ENCODE results near the gene NRXN3. TPM values are rescaled to one million over a fixed set of nuclear protein-coding genes. Genes with fewer than 3 reads are reported as not detected.

NRXN3 gene
- total RNA-seq, 1 experiment from 2014 or later = not detected

DNA sequence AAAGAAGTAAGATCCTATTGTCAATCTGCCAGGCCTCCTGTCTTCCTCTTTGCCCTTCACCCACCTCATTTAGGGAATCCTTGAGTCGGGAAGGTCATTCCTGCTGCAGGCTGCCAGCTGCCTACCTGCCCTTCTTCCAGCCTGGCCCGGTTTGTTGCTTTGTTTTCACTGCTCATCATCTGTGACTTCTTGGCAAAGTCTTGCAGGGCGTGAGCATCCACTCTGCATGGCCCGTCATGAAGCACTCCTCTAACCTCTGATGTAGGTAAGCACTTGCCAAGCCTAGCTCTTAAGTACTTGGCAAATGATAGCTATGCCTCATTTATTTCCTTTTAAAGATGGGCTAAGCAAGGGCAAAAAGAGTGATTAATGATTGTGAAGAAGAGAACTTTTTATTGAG, 192.8 kb downstream of the NRXN3 start:
- RAD21 ChIA-PET (ENCODE audit: low non-redundant PET in 1 of 2, low total read pairs in 2 of 2, uncharacterized antibody in 2 of 2, unreplicated experiment in 2 of 2) = no interaction called here

DNA sequence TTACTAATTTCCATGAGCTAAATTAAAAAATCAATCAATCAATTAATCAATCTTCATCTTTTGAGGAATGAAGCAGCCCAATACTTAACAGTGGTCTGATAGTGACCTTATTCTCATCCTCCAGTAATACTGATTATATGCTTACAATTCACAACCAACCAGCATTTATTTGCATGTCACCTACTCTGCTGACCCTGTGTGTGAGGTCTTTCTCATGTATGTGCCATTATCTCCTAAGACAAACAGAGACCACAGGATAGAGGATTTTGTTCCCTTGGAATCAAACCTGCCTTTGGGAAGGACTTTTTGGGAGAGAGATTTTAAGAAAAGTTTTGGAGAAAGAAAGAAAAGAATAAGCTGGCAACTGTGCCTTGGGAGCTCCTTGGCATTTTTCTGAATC, 197.2 kb downstream of the NRXN3 start:
- intact Hi-C loops (cut with micrococcal nuclease) = no loop called here
- no peak overlapping the region for H3K4me3 ChIP-seq (replicated peaks in 1 of 2; ENCODE audit: low read depth in 1 of 2, low read length in 2 of 2)
- CTCF ChIA-PET = no interaction called here
- TF ChIP-seq SP1 (IDR thresholded peaks at IDR 0.05; ENCODE audit: low read depth) (no peak), EZH2phosphoT487 (IDR thresholded peaks at IDR 0.05; ENCODE audit: borderline replicate concordance) (no peak), EGR1 (IDR thresholded peaks at IDR 0.05; ENCODE audit: low read depth) (no peak), POLR2AphosphoS5 (IDR thresholded peaks at IDR 0.05; ENCODE audit: low read depth, low read length) (no peak), SIN3A (IDR thresholded peaks at IDR 0.05; ENCODE audit: low read depth) (no peak), JUND (IDR thresholded peaks at IDR 0.05) (no peak), EZH2 (IDR thresholded peaks at IDR 0.05) (no peak), ZFX (IDR thresholded peaks at IDR 0.05) (no peak), POLR2A (IDR thresholded peaks at IDR 0.05; ENCODE audit: borderline replicate concordance, extremely low read depth, insufficient read depth, insufficient read length) (no peak)
- TF ChIP-seq, protein P1, sequence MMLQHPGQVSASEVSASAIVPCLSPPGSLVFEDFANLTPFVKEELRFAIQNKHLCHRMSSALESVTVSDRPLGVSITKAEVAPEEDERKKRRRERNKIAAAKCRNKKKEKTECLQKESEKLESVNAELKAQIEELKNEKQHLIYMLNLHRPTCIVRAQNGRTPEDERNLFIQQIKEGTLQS (IDR thresholded peaks at IDR 0.05) = no peak
- TF ChIP-seq, protein P2, sequence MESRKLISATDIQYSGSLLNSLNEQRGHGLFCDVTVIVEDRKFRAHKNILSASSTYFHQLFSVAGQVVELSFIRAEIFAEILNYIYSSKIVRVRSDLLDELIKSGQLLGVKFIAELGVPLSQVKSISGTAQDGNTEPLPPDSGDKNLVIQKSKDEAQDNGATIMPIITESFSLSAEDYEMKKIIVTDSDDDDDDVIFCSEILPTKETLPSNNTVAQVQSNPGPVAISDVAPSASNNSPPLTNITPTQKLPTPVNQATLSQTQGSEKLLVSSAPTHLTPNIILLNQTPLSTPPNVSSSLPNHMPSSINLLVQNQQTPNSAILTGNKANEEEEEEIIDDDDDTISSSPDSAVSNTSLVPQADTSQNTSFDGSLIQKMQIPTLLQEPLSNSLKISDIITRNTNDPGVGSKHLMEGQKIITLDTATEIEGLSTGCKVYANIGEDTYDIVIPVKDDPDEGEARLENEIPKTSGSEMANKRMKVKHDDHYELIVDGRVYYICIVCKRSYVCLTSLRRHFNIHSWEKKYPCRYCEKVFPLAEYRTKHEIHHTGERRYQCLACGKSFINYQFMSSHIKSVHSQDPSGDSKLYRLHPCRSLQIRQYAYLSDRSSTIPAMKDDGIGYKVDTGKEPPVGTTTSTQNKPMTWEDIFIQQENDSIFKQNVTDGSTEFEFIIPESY (IDR thresholded peaks at IDR 0.05; ENCODE audit: extremely low read depth, insufficient replicate concordance, low read length) = no peak
- TF ChIP-seq, protein P3, sequence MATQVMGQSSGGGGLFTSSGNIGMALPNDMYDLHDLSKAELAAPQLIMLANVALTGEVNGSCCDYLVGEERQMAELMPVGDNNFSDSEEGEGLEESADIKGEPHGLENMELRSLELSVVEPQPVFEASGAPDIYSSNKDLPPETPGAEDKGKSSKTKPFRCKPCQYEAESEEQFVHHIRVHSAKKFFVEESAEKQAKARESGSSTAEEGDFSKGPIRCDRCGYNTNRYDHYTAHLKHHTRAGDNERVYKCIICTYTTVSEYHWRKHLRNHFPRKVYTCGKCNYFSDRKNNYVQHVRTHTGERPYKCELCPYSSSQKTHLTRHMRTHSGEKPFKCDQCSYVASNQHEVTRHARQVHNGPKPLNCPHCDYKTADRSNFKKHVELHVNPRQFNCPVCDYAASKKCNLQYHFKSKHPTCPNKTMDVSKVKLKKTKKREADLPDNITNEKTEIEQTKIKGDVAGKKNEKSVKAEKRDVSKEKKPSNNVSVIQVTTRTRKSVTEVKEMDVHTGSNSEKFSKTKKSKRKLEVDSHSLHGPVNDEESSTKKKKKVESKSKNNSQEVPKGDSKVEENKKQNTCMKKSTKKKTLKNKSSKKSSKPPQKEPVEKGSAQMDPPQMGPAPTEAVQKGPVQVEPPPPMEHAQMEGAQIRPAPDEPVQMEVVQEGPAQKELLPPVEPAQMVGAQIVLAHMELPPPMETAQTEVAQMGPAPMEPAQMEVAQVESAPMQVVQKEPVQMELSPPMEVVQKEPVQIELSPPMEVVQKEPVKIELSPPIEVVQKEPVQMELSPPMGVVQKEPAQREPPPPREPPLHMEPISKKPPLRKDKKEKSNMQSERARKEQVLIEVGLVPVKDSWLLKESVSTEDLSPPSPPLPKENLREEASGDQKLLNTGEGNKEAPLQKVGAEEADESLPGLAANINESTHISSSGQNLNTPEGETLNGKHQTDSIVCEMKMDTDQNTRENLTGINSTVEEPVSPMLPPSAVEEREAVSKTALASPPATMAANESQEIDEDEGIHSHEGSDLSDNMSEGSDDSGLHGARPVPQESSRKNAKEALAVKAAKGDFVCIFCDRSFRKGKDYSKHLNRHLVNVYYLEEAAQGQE (IDR thresholded peaks at IDR 0.05; ENCODE audit: low read depth) = no peak

More for the DNA sequence above, 192.8 kb downstream of the NRXN3 start:
- BruUV-seq (replicated peaks) = no TSS peak
- ChIA-PET CTCF (no interaction called here), POLR2A (no interaction called here)
- DNase-seq (ENCODE audit: low read depth, low spot score) = no peak
- H3K27me3 ChIP-seq (ENCODE audit: insufficient read depth, low read length) = no peaks in the 10 kb centered on the region
- H3K4me2 ChIP-seq (ENCODE audit: low read length) = no peak overlapping the region
- H3K9ac ChIP-seq (ENCODE audit: low read length) = no peak overlapping the region
- TF ChIP-seq, protein P2 (IDR thresholded peaks at IDR 0.05; ENCODE audit: extremely low read depth, insufficient replicate concordance, low read length) = no peak
- TF ChIP-seq ZFX (IDR thresholded peaks at IDR 0.05) (no peak), SRF (IDR thresholded peaks at IDR 0.05; ENCODE audit: low read depth) (no peak)
- no peak overlapping the region for H2AFZ ChIP-seq (ENCODE audit: low read depth, low read length, poor library complexity, severe bottlenecking)
- intact Hi-C loops (cut with micrococcal nuclease) = no loop called here
- H3K27ac ChIP-seq (ENCODE audit: low read depth, low read length) = no peak overlapping the region
- no peak overlapping the region for H3K4me3 ChIP-seq (replicated peaks in 1 of 2; ENCODE audit: low read depth in 1 of 2, low read length in 2 of 2)
- no peak for ATAC-seq
- H3K36me3 ChIP-seq (ENCODE audit: control insufficient read depth in 1 of 2, insufficient read depth in 2 of 2, low read length in 2 of 2) = no peaks in the 10 kb centered on the region
- no peaks in the 10 kb centered on the region for H3K9me3 ChIP-seq (ENCODE audit: control insufficient read depth in 1 of 2, insufficient read depth in 1 of 2, low read depth in 1 of 2, low read length in 2 of 2)
- no peaks in the 10 kb centered on the region for H3K9me2 ChIP-seq (ENCODE audit: insufficient read depth)
- no peaks in the 10 kb centered on the region for H3K4me1 ChIP-seq (ENCODE audit: control insufficient read depth in 1 of 2, insufficient read depth in 2 of 2, low read length in 2 of 2)
- H3K79me2 ChIP-seq (ENCODE audit: insufficient read depth, low read length) = no peaks in the 10 kb centered on the region
- H4K20me1 ChIP-seq (ENCODE audit: insufficient read depth) = no peaks in the 10 kb centered on the region

More for the DNA sequence above, 197.2 kb downstream of the NRXN3 start:
- H2AFZ ChIP-seq (ENCODE audit: low read depth, low read length, poor library complexity, severe bottlenecking) = no peak overlapping the region
- no peaks in the 10 kb centered on the region for H3K36me3 ChIP-seq (ENCODE audit: control insufficient read depth in 1 of 2, insufficient read depth in 2 of 2, low read length in 2 of 2)
- no peaks in the 10 kb centered on the region for H3K9me2 ChIP-seq (ENCODE audit: insufficient read depth)
- no peak overlapping the region for H3K9ac ChIP-seq (ENCODE audit: low read length)
- POLR2A ChIA-PET = no interaction called here
- no TSS peak for BruUV-seq (replicated peaks)
- H3K27ac ChIP-seq (ENCODE audit: low read depth, low read length) = no peak overlapping the region
- ATAC-seq = no peak
- no peaks in the 10 kb centered on the region for H3K9me3 ChIP-seq (ENCODE audit: control insufficient read depth in 1 of 2, insufficient read depth in 1 of 2, low read depth in 1 of 2, low read length in 2 of 2)
- 0 out of 2 replicates have a peak, but pooled peaks cover 4% of the 10 kb centered on the region for H3K27me3 ChIP-seq (ENCODE audit: insufficient read depth, low read length)
- H3K4me1 ChIP-seq (ENCODE audit: control insufficient read depth in 1 of 2, insufficient read depth in 2 of 2, low read length in 2 of 2) = no peaks in the 10 kb centered on the region
- no peak overlapping the region for H3K4me2 ChIP-seq (ENCODE audit: low read length)
- RAD21 ChIA-PET (ENCODE audit: low non-redundant PET in 1 of 2, low total read pairs in 2 of 2, uncharacterized antibody in 2 of 2, unreplicated experiment in 2 of 2) = no interaction called here
- no peak for DNase-seq (ENCODE audit: low read depth, low spot score)
- H4K20me1 ChIP-seq (ENCODE audit: insufficient read depth) = no peaks in the 10 kb centered on the region
- H3K79me2 ChIP-seq (ENCODE audit: insufficient read depth, low read length) = no peaks in the 10 kb centered on the region

Data from HCT116 (cell line).